ENCODE measurements around the gene ERO1A. TPM values are rescaled to one million over a fixed set of nuclear protein-coding genes. Genes with fewer than 3 reads are reported as not detected.

Gene ERO1A
- total RNA-seq, 1 donor from 2014 or later = 37.8 TPM

- no peak for DNase-seq (ENCODE audit: low spot score)
These were observed 85.8 kb downstream of the ERO1A start for GRCh38 chr14:52609445-52610044.

DNA sequence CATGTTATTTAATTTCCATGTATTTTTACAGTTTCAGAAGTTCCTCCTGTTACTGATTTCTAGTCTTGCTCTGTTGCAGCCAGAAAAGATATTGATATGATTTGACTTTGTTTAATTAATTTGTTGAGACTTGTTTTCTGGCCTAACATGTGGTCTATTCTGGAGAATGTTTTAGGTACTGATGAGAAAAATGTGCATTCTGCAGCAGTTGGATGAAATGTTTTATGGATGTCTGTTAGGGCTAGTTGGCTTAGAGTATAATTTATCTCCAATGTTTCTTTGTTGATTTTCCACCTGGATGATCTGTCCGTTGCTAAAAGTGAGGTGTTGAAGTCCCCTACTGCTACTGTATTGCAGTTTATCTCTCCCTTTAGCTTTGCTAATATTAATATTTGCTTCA is 88.3 kb downstream of the ERO1A start:
- DNase-seq (ENCODE audit: low spot score) = no peak

DNA sequence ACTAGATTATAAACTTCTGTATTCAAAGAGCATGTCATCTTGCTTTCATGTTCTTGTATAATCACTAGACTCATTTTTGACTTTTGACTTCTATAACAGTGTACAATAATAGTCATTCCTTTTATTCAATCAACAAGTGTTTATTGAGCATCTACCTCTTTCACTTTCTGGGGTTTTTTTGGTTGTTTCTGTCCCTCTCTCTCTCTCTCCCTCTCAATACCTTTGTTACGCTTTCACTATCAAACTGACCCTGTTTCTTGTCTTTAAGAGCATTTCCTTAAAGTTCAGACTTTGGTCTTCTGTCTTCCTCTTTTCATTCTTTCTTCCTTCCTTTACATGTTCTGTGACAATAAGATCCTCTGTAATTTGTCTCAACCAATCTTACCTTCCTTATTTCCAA is 93.2 kb downstream of the ERO1A start:
- no peak for DNase-seq (ENCODE audit: low spot score)

GRCh38 chr14:52599974-52600373 is 95.4 kb downstream of the ERO1A start:
- DNase-seq (ENCODE audit: low spot score) = no peak

GRCh38 chr14:52598568-52598967 is 96.8 kb downstream of the ERO1A start:
- no peak for DNase-seq (ENCODE audit: low spot score)

GRCh38 chr14:52596861-52597260 is 98.5 kb downstream of the ERO1A start:
- no peak for DNase-seq (ENCODE audit: low spot score)

DNA sequence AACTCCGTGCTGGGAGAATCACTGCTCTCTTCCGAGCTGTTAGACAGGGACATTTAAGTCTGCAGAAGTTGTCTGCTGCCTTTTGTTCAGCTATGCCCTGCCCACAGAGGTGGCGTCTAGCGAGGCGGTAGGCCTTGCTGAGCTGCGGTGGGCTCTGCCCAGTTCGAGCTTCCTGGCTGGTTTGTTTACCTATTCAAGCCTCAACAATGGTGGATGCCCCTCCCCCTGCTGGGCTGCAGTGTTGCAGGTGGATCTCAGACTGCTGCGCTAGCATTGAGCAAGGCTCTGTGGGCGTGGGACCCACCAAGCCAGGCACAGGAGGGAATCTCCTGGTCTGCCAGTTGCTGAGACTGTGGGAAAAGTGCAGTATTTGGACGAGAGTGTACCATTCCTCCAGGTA is 99.0 kb downstream of the ERO1A start:
- no peak for DNase-seq (ENCODE audit: low spot score)

- DNase-seq (ENCODE audit: low spot score) = no peak
These were observed 105.0 kb downstream of the ERO1A start for GRCh38 chr14:52590318-52590717.

Other genes starting within 250 kb of the ERO1A start
- gene TXNDC16, start 143.1 kb downstream of the ERO1A start, total RNA-seq = 3.6 TPM
- 0.13 TPM for gene GPR137C, start 142.7 kb downstream of the ERO1A start, total RNA-seq
- gene PSMC6, start 11.6 kb upstream of the ERO1A start, total RNA-seq = 79.6 TPM
- gene STYX, start 34.6 kb upstream of the ERO1A start, total RNA-seq = 13.9 TPM
- gene GNPNAT1, start 96.0 kb upstream of the ERO1A start, total RNA-seq = 26.7 TPM

Data from mesenteric fat pad (tissue), 1 donor.